NOMO-1 (cell line): ENCODE data around the gene KRTAP10-1.

Experiments
- DNase-seq, 2 experiments: peaks; one replicate each; lab custom pipeline; 2025; ENCODE audit not compliant: unreplicated experiment in 2 of 2; lab: John Stamatoyannopoulos, UW

The KRTAP10-1 gene

GRCh38 chr21:44518686-44519085 is 21.3 kb downstream of the KRTAP10-1 start:
- no peak for DNase-seq

DNA sequence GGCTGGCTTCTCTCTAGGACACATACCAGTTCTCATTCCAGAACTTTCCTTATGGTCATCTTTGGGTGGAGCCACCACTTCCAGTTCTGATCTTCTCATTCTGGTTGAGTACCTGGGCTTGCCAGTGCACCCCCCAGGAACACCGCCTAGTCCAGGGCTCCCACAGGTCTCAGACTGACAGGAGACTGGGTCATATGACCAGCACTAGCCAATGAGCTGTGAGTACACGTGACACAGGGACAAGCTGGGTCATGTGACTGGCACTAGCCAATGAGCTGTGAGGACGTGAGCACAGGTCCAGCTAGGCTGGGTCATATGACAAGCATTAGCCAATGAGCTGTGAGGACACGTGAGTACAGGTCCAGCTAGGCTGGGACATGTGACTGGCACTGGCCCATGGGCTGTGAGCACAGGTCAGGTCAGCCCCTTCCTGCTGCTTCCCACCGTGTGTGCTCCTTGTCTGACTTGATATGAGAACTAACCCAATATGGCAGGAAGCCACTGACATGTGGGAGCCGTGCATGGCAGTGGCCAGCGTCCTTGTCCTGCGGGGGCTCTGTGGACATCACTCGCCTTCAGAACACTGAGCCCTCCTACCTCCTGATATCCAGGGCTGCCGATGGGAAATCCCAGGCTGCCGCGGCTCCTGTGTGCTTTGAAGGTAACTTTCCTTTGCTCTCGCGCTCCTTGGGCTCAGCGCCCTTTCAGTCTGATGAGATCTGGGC is 22.7 kb downstream of the KRTAP10-1 start:
- no peak for DNase-seq

DNA sequence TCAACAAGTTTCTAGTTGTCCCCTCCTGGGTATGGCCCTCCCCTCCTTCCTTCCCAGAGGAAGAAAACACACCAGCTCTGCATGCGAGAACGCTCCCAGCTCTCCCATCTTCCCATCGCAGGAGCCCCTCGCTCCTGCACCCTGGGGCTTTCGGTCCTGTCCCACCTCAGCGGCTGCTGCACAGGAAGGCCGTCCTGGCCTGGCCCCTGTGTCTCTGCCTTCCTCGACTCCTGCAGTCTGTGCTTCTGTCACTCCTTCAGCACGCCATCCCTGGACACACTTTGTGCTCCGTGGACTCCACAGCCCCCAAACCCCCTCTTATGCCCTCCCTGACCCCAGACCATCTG is 23.2 kb downstream of the KRTAP10-1 start:
- no peak for DNase-seq

DNA sequence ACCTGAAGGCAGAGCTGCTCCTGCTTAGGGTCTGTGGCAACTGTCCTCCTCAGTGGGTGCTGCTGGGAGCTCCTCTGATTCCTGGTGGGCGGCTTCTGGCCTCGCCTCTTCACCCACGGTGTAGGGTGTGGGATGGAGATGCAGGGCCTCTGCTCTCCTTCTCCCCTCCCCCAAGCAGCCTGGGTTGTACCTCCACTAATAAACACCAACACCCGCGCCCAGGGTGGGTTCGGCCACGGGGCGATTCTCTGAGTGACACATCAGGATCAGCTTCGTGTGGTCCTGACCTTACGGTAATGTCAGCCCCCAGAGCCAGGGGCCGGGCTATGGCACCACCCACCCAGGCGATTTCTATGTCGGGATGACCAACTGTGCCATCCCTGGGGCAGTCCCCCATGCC is 23.7 kb downstream of the KRTAP10-1 start:
- no peak for DNase-seq

DNA sequence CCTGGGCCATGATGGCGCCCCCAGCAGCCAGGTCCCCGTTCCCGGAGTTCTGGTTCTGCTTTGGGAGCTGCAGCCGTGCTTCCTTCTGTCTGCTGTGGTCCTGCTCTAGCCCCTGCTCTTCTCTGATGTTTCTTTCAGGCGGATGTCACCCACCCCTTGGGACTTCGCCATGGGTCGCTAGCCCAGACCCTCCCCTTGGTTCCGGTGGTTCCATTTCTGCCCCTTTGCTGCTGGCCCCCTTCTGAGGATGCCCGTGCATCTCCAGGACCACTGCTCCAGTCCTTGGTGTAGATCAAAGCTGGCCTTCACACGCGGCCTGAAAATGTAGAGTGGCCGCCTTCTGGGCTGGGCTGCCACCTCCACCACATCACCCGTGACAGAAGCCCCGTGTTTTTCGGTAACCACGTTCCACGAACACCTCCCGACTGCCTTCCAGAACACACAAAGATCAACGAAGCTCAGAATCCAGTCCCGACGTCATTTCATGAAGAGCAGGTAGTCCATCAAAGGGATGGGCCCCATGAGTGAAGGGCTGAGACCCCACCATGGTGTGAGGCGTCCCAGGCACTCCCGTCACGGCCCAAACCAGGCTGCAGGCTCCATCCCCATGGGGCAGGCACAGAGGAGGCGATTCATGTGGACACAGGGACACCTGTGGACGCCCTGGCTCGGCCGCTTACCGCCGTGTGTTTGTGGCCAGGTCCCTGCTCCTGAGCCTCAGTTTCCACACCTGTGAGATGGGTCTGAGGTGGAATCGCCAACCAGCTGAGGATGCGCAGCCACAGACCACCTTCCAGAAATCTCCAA is 24.4 kb downstream of the KRTAP10-1 start:
- no peak for DNase-seq

DNA sequence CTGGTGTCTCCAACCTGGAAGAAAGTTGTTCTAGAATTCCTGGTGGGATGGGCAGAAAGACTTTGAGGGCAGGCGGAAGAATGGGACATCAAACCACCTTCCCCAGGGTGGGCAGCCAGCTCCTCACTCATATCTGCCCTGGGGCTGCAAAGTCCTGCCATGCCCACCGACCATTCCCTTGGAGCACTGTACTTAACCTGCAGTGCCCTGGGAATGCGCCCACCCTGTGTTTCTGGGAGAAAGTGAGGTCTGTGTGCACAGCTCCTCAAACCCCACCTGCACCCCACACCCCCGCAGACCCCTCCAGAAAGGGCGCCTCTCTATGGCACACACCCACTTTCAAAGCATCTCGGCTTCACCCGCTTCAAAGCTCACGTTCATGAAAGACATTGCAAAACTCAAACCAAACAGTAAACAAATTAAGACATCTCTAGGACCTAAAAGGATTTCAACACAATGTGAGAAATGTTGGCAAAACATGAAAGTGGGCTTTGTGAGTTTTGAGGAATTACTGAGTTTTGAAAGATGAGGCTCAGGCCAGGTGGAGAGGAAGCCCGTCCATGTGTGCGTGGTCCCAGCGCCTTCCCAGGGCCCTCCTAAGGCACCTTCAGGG is 25.1 kb downstream of the KRTAP10-1 start:
- no peak for DNase-seq

GRCh38 chr21:44514218-44514520 is 25.8 kb downstream of the KRTAP10-1 start:
- DNase-seq: no peak

GRCh38 chr21:44513389-44514217 is 26.4 kb downstream of the KRTAP10-1 start:
- DNase-seq: no peak

- no peak for DNase-seq
Measured at GRCh38 chr21:44512496-44513388, 27.3 kb downstream of the KRTAP10-1 start.

DNA sequence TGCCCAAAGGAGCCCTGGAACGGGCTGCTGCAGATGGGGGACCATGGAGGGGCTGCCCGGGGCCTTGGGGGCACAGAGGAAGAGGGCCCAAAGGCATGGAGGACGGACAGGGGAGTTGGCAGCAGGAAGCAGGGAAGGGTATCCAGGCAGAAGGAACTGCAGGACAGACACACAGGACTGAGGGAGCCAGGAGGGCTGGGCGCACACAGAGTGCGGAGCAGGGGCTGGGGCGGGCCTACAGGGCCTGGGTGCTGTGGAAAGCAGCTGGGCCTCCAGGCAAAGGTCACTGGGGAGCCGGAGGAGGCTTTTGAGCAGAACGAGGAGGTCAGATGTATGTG is 28.1 kb downstream of the KRTAP10-1 start:
- DNase-seq: no peak

DNA sequence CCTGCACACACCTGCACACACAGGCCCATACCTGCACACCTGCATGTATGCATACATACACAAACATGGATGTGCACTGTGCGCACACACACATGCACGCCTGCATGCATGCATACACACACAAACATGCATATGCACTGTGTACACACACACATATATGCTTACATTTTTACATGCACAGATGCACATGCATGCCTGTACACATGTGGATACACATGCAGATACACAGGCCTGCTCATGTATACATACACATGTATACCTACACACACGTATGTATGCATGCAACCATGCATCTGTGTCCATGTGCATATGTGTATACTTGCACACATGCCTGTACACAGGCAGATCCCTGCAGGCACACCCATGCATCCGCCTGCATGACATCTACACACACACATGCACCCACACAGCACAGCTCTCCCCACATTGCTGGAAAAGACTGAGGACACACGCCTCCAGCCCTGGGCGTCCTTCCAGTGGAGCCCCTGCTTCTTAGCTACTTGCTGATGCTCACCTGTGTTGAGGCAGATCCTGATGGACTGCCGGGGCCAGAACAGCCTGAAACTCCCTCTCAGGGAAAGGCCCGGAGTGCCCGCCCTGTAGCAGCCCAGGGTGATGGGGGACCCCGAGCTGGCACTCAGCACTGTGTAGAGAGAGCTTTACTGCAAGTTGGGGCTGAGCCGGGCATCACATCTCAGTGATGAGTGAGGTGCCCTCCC is 28.6 kb downstream of the KRTAP10-1 start:
- no peak for DNase-seq

DNA sequence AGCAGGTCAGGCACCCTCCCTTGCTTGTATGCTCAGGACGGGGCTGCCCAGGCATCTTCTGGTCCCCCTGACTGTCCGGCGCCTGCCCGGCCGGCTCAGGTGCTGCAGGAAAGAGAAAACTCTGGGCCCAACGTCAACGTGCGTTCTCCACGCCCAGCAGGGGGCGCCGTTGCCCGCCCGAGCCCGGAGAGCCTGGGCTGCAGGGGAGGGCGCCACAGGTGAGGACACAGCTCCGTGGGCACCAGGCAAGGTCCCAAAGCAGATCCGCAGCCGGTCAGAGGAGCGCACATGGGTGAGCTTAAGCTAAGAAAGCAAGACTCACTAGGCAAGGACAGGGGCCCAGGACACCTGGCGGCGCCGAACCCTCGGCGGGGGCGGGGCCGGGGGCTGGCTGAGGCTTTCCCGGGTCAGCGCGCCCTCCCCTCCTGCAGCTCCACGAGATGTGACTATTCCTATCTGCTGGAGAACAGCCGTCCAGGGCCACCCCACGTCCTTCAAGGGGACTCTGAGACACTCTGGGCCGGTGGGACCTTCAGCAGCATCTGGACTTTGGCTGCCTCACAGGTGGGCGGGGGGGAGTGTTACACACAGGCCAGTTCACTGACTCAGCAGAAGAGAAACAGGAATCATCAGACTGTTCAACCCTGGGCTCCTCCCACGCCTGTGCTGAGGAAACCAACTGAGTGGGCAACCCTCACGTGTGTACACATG is 29.3 kb downstream of the KRTAP10-1 start:
- peak; percentile 26 to 46 for DNase-seq

DNA sequence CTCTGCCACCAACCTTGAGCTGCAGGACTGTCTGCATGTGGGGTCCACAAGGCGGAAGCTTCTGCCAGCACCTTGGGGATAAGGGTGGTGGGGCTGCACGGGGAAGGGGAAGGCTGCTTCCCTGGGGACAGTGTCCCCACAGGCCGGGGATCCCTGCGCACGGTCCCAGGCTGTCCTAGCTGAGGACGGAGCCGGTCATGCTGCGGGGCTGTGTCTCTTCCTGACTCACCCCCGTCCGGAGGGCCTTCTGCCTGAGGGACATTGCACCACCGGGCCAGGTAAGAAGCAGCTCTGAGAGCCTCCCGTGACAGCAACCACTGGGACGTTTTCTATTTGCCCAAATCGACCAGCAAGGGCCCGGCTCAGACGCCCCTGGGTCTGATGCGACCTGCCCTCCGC is 29.9 kb downstream of the KRTAP10-1 start:
- no peak for DNase-seq

GRCh38 chr21:44509539-44509938 is 30.5 kb downstream of the KRTAP10-1 start:
- no peak for DNase-seq

GRCh38 chr21:44508711-44509445 is 31.1 kb downstream of the KRTAP10-1 start:
- no peak for DNase-seq

- DNase-seq: no peak
Measured at GRCh38 chr21:44508426-44508710, 31.6 kb downstream of the KRTAP10-1 start.

DNA sequence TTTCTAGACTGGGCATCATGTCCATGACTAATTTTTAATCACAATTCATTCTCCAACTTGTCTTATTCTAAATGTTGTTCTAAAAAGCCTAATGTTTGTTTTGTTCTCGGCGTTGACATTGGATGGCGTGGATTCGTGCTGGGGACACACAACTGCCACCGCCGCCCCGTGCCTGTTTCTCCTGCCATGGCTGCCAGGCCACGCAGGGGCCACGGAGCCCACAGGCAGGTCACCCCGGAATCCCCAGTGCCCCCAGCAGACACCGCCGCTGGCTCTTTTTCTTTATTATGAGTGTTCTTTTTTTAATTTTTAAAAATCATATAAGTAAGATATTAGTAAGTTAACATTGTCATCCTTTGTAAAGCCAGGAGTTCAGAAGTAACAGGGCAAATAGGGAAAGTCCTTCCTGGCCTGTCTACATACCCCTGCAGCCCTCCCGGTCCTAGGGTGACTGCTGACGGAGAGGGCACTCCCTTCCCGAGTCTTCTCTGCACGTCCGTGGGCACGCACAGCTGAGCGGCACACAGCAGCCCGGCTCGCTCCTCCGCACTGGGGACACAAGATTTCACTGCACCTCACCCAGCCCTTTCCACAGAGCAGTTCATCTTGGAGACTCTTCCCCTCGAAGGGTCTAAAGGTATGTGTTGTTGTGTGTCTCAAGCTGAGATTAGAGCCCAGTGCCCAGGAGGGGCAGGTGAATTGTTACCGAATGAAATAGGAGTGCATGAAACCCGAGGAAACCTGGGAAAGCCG is 32.1 kb downstream of the KRTAP10-1 start:
- no peak for DNase-seq
